ENCODE results near the gene METRNL. TPM values are rescaled to one million over a fixed set of nuclear protein-coding genes. Genes with fewer than 3 reads are reported as not detected.

The METRNL gene
- total RNA-seq, 1 donor: 47.1 TPM

- no peak for DNase-seq (ENCODE audit: low read depth)
- TF ChIP-seq CTCF (IDR thresholded peaks at IDR 0.05; ENCODE audit: insufficient read depth, low read depth, low read length): no peak
- no peak overlapping the region for H3K4me3 ChIP-seq (ENCODE audit: low read depth, low read length)
These were observed 22.0 kb upstream of the METRNL start for GRCh38 chr17:83057397-83057761.

GRCh38 chr17:83057793-83058265 is 21.6 kb upstream of the METRNL start:
- DNase-seq (ENCODE audit: low read depth): no peak
- no peak for TF ChIP-seq CTCF (IDR thresholded peaks at IDR 0.05; ENCODE audit: insufficient read depth, low read depth, low read length)
- H3K4me3 ChIP-seq (ENCODE audit: low read depth, low read length): no peak overlapping the region

- no peak for TF ChIP-seq CTCF (IDR thresholded peaks at IDR 0.05; ENCODE audit: insufficient read depth, low read depth, low read length)
- no peak for DNase-seq (ENCODE audit: low read depth)
These were observed 21.1 kb upstream of the METRNL start for GRCh38 chr17:83058266-83058798.

GRCh38 chr17:83061586-83061985 is 17.8 kb upstream of the METRNL start:
- TF ChIP-seq CTCF (IDR thresholded peaks at IDR 0.05; ENCODE audit: insufficient read depth, low read depth, low read length): no peak
- no peak overlapping the region for H3K4me3 ChIP-seq (ENCODE audit: low read depth, low read length)
- no peak for DNase-seq (ENCODE audit: low read depth)

More at GRCh38 chr17:83058266-83058798, 21.1 kb upstream of the METRNL start:
- no peak overlapping the region for H3K4me3 ChIP-seq (ENCODE audit: low read depth, low read length)

GRCh38 chr17:83062011-83062817 is 17.2 kb upstream of the METRNL start:
- no peak for DNase-seq (ENCODE audit: low read depth)
- TF ChIP-seq CTCF (IDR thresholded peaks at IDR 0.05; ENCODE audit: insufficient read depth, low read depth, low read length): no peak
- H3K4me3 ChIP-seq (ENCODE audit: low read depth, low read length): no peak overlapping the region

GRCh38 chr17:83062818-83063671 is 16.4 kb upstream of the METRNL start:
- TF ChIP-seq CTCF (IDR thresholded peaks at IDR 0.05; ENCODE audit: insufficient read depth, low read depth, low read length): no peak
- no peak overlapping the region for H3K4me3 ChIP-seq (ENCODE audit: low read depth, low read length)
- DNase-seq (ENCODE audit: low read depth): no peak
